ENCODE results near the gene TEX51.

- TF ChIP-seq, protein P1, sequence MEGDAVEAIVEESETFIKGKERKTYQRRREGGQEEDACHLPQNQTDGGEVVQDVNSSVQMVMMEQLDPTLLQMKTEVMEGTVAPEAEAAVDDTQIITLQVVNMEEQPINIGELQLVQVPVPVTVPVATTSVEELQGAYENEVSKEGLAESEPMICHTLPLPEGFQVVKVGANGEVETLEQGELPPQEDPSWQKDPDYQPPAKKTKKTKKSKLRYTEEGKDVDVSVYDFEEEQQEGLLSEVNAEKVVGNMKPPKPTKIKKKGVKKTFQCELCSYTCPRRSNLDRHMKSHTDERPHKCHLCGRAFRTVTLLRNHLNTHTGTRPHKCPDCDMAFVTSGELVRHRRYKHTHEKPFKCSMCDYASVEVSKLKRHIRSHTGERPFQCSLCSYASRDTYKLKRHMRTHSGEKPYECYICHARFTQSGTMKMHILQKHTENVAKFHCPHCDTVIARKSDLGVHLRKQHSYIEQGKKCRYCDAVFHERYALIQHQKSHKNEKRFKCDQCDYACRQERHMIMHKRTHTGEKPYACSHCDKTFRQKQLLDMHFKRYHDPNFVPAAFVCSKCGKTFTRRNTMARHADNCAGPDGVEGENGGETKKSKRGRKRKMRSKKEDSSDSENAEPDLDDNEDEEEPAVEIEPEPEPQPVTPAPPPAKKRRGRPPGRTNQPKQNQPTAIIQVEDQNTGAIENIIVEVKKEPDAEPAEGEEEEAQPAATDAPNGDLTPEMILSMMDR (IDR thresholded peaks at IDR 0.05), result no peak
- TF ChIP-seq ZFX (IDR thresholded peaks at IDR 0.05; ENCODE audit: borderline replicate concordance), result no peak
Measured at GRCh38 chr2:126860385-126860784, 38.3 kb upstream of the TEX51 start.
